Activated T-cell treated with anti-CD3 and anti-CD28 coated beads for 24 hours (primary cell): ENCODE measurements around the gene UNC45A.
"Not testable (repeated sequence)": the region's sequence is repeated elsewhere in the genome, so short reads cannot be mapped to it uniquely, and the experiment has no call there.

Experiments
- DNase-seq: peaks from one replicate; pipeline ENCODE4 v3.0.0-alpha.2; 2020; ENCODE audit warnings: low read depth

Gene UNC45A

DNA sequence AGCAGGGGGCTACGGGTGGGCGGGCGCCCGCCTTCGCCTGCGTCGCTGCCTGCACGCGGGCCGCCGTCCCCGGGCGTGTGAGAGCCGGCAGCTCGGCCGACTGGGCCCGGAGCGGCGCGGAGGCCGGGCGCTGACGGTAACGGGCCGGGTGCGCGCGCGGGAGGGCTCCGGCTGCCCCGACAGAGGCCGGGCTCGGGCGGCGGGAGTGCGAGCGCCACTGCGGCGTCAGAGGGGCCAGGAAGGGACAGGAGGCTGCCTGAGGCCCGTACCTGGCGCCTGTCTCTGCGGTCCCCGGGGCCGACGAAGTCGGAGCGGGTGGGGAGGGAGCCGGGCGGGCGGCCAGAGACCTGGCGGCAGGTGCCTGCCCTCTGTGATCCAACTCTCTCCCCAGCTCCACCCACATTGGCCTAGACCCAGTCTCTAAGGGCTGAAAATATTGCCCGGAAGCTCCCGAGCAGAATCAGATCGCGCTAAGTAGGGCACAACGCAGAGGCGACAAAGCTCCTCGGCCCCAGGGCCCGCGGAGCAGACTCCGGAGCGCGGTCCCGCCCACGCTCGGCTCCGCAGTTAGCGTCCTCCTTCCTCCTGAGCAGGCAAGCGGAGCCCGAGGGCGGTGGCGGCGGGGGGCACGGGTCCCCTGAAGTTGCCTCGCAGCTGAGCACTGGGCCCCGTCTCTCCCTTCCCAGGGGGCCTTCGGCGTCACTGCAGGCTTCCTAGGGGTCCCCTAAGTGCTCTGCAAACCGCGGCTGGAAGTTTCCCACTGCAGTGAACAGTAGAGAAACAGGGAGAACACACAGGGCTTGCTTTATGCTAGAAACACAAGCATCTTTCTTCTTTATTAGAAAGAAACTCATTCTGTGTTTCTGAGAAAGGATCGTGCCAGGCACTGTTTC lies 32.0 kb upstream of the UNC45A start, which contains the start of gene MAN2A2:
MAN2A2 (plus strand) TSS at position 463 of the 893 bp plus-strand sequence. CDS start 906 bp downstream, outside the sequence.
- DNase-seq = peak; percentile 66

DNA sequence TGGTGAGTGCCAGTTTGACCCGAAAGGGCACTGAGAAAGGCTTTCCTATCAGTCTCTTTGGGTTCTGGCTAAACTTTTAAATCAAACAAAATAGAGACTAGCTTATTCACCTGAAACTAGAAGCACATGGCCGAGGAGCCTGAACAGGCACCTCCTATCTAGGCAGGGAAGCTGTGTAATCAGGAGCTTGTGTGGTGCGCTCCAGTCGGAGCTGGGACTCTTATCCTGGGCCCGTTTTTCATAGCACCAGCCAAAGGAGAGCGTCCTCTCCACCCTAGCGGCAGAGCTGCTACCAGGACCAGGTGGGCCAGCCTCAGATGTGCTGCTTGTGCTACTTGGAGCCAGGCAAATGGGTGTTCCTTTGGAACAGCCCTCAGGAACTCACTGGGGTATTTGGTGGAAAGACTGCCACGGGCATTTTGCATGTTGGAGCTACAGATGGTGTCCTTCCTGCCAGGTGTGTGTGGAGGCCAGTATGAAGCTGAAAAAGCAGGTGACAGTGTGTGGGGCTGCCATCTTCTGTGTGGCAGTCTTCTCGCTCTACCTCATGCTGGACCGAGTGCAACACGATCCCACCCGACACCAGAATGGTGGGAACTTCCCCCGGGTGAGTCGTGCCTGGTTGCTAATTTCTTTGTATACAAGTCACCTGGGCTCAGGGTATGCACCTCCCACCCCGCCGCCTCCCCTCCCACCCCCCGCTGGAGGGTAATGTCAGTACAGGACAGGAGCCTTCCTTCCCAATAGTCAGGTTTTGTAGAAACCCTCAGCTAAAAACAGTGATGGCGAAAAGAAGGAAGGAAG lies 31.1 kb upstream of the UNC45A start:
- no peak for DNase-seq

DNA sequence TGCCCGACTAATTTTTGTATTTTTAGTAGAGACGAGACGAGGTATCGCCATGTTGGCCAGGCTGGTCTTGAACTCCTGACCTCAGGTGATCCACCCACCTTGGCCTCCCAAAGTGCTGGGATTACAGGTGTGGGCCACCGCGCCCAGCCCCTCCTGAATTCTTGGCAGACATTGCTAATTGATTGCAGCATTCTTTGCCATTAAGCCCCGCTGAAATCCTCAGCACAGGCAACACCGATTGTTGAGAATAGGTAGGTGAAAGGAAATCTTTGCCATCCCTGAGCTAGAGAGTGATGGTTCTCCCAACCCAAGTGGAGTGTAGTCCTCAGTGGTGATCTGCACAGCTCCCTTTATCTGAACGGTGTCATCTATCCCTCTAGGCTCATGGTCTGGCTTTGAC lies 30.3 kb upstream of the UNC45A start:
- DNase-seq = no peak

DNA sequence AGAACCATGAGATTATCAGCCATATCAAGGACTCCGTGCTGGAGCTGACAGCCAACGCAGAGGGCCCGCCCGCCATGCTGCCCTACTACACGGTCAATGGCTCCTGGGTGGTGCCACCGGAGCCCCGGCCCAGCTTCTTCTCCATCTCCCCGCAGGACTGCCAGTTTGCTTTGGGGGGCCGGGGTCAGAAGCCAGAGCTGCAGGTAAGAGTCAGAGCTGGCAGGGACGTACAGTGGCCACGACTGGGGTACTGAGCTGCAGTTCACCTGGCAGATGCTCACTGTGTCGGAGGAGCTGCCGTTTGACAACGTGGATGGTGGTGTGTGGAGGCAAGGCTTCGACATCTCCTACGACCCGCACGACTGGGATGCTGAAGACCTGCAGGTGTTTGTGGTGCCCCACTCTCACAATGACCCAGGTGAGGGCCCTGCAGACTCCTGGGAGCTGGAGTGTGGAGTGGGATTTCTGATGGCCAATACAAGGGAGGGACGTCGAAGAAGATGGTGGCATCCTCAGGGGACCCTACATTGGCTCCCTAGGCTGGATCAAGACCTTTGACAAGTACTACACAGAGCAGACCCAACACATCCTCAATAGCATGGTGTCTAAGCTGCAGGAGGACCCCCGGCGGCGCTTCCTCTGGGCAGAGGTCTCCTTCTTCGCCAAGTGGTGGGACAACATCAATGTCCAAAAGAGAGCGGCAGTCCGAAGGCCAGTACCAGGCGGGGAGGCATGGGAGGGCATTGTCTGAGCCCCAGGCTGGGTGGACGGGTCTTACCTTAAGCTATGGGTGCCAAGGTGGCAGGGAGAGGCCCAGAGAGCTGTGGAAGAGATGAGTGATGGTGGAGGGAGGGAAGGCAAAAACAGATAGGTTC lies 29.5 kb upstream of the UNC45A start:
- DNase-seq = no peak

DNA sequence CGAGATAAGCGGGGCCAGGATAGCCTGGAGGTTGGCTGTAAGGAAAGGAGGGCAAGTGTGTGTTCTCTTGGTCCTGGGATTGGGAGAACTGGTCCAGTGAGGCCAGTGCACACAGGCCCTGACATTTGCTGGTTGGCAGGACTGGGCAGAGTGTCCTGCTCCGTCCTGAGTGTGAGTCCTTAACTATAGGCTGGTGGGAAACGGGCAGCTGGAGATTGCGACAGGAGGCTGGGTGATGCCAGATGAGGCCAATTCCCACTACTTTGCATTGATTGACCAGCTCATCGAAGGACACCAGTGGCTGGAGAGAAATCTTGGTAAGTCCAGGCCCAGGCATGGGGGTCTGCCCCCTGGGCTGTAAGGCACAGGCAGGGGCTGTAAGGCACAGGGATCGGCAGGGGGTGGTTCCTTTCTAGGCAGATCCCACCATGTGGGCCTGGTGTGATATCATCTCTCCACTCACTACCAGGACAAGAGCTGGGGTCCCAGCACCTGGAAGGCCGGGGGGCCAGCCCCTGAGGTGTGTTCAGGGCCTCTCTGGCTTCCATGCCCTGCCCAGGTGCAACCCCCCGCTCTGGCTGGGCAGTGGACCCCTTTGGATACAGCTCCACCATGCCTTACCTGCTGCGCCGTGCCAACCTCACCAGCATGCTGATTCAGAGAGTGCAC lies 28.8 kb upstream of the UNC45A start:
- DNase-seq = no peak

GRCh38 chr15:90907051-90907660 lies 27.9 kb upstream of the UNC45A start:
- DNase-seq = no peak

GRCh38 chr15:90907838-90908507 lies 27.1 kb upstream of the UNC45A start:
- DNase-seq = no peak

DNA sequence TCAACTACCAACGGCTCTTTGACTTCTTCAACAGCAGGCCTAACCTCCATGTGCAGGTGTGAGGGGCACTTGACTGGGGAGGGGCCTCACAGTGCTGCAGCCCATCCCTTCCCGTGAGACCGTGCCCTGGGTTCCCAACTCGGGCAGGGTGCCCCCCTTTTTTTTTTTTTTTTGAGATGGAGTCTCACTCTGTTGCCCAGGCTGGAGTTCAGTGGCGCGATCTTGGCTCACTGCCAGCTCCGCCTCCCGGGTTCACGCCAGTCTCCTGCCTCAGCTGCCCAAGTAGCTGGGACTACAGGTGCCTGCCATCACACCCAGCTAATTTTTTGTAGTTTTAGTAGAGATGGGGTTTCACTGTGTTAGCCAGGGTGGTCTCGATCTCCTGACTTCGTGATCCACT lies 25.6 kb upstream of the UNC45A start:
- DNase-seq = not testable (repeated sequence)

DNA sequence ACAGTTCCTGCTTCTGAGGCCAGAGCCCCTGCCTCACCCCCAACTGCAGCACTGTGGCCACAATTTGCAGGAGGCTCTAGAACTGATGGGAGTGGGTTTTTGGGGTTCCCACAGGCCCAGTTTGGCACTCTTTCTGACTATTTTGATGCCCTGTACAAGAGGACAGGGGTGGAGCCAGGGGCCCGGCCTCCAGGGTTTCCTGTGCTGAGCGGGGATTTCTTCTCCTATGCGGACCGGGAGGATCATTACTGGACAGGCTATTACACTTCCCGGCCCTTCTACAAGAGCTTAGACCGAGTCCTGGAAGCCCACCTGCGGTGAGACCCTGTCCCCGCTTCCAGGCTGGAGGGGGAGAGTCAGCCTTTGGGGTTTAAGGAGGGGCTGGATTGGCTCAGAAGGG lies 25.1 kb upstream of the UNC45A start:
- no peak for DNase-seq

GRCh38 chr15:90910441-90911301 lies 24.4 kb upstream of the UNC45A start:
- no peak for DNase-seq

- no peak for DNase-seq
Measured at GRCh38 chr15:90911302-90911623, 23.8 kb upstream of the UNC45A start.

GRCh38 chr15:90911906-90912769 lies 22.9 kb upstream of the UNC45A start:
- no peak for DNase-seq

DNA sequence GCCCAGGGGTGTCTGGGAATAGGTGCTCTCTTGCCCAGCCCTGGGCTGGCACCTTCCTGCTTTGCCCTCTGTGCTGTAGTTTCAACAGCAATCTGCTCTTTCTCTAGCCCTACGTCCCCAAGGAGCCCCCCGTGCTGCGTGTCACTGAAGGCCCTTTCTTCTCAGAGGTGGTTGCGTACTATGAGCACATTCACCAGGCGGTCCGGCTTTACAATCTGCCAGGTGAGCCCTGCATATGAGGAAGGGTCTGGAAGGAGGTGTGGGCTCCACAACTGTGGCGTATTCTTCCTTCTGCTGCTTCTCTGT lies 22.4 kb upstream of the UNC45A start:
- no peak for DNase-seq

GRCh38 chr15:90913398-90913944 lies 21.6 kb upstream of the UNC45A start:
- DNase-seq = no peak

DNA sequence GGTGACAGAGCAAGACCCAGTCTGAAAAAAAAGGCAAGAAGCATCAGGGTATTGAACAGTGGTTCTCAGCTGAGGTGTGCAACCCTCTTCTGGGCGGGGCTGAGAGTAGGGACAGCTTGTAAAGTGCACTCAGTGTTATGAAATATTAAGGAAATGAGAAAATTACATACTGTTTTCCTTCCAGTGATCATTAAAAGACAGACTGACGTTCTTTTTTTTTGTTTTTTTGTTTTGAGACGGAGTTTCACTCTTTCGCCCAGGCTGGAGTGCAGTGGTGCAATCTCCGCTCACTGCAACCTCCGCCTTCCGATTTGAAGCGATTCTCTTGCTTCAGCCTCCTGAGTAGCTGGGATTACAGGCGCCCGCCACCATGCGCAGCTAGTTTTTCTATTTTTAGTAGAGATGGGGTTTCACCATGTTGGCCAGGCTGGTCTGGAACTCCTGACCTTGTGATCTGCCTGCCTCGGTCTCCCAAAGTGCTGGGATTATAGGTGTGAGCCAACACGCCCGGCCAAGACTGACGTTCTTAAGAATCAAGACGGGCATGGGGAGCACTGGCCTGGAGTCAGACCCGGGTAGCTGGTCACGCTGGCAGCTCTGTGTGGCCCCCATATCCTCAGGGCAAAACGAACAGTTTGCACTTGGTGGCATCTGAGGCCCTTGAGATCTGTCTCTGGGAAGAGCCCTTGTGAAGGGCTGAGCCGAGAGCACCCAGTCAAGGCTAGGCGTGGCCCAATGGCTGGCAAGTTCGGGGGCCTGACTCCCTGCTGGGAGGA lies 20.6 kb upstream of the UNC45A start:
- DNase-seq = no peak

- no peak for DNase-seq
Measured at GRCh38 chr15:90915216-90915807, 19.8 kb upstream of the UNC45A start.

- no peak for DNase-seq
Measured at GRCh38 chr15:90915808-90916440, 19.2 kb upstream of the UNC45A start.
